Stimulated activated naive CD4-positive, alpha-beta T cell treated with Interleukin-2 at 50 U/mL for 16 hours (primary cell): ENCODE results near the gene ARHGEF7.

Experiments
- DNase-seq: peaks from one replicate; lab custom pipeline; 2025; lab: John Stamatoyannopoulos, UW

ARHGEF7 gene

GRCh38 chr13:111324736-111325135 lies 209.6 kb downstream of the ARHGEF7 start:
- DNase-seq: no peak

- DNase-seq: no peak
Observed at GRCh38 chr13:111325146-111325890, 210.2 kb downstream of the ARHGEF7 start.

- DNase-seq: no peak
Observed at GRCh38 chr13:111325941-111326620, 211.0 kb downstream of the ARHGEF7 start.

GRCh38 chr13:111326621-111326965 lies 211.5 kb downstream of the ARHGEF7 start:
- DNase-seq: no peak

- DNase-seq: no peak
Observed at GRCh38 chr13:111326981-111327642, 212.0 kb downstream of the ARHGEF7 start.

GRCh38 chr13:111327730-111328573 lies 212.8 kb downstream of the ARHGEF7 start:
- DNase-seq: no peak

DNA sequence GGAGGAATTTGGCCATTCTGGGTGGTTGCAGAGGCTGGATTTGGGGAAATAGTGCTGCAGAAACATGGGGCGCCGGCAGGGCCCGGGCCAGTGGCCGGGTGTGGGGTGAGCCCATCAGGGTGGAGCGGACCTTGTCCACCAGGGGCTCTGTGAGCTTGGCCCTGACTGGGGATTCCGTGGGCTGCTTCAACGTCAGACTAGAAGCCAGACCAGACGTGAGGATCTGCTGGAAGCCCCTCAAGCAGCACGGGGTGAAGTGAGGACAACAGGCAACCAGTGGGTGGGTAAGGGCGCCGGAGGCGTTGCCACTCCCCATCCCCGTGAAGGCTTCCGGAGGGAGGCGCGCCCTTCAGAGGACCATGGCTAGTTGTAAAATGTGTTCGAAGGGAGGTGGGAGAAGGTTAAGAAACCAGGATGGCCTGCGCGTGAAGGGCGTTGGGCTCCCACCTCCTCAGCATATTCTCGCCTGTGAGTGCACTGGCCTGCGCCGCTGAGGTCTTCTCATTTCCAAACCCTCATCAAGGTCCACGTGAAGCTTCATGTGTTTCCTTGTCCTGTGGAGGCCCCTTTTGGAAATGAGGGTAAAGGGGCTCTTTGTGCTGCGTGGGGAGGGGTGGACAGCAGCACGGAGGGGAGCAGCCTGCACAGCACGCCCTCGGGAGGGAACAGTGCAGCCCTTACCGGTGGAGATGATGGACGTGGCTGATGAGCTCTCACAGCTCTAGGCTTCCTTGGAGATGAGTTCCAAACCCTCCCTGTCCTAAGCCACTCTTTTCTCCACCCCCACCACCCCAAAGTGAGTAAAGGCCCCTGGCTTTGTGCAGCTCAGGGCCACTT lies 213.7 kb downstream of the ARHGEF7 start:
- DNase-seq: no peak

- DNase-seq: no peak
Observed at GRCh38 chr13:111329641-111330040, 214.5 kb downstream of the ARHGEF7 start.

- DNase-seq: no peak
Observed at GRCh38 chr13:111330066-111330610, 215.0 kb downstream of the ARHGEF7 start.

DNA sequence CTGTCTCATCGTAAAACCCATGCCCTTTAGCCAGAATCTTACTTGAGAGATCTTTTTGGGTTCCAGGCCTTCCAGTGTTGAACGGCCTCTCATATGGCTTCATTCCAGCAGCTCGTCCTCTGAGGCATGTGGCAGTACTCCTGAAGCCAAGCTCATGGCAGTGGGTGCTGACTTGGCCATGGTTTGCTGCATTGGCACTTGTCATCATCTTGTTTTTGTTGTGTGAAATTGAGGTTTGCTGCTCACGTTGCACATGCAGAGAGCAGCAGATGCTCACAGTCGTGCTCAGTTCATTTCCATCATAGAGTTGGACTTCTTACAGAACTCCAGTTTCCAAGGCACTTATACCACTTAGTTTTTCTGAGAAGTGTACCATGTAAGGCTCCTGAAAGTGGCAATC lies 220.2 kb downstream of the ARHGEF7 start:
- no peak for DNase-seq

- no peak for DNase-seq
Observed at GRCh38 chr13:111336666-111337065, 221.6 kb downstream of the ARHGEF7 start.

DNA sequence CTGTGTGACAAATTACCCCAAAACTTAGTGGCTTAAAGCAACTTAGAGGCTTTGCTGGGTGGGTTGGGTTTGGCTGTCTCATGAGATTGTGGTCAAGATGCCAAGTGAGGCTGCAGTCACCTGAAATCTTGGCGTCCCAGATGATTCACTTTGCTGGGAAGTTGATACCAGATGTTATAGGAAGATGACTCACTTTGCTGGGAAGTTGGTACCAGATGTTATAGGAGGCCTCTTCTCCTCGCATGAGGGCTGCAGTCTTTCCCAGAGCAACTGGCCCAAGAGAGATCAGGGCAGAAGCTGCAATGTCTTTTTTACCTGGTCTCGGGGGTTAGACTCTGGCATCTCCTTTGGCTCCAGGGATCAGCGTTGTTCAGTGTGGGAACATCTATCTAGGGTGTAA lies 222.1 kb downstream of the ARHGEF7 start:
- no peak for DNase-seq

GRCh38 chr13:111337741-111338140 lies 222.6 kb downstream of the ARHGEF7 start:
- DNase-seq: no peak

DNA sequence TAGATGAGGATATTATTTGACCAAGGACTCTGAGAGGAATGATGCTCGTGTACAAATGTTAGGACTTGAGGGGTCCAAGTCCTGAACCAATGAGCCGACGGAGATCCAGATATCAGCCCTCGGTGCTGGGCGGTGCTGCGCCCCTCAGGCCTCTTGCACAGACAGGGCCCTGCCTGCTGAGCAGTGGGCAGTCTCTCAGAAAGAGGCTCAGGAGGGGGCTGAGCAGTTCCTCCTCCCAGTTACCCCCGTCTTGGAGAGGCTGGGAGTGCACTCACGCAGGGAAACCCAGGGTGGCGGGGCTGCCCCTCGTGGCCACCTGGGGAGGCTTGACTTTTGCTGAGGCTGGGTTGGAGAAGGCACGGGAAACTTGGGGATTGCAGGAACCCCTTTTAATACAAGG lies 223.7 kb downstream of the ARHGEF7 start:
- DNase-seq: no peak

- DNase-seq: no peak
Observed at GRCh38 chr13:111339366-111340143, 224.4 kb downstream of the ARHGEF7 start.

DNA sequence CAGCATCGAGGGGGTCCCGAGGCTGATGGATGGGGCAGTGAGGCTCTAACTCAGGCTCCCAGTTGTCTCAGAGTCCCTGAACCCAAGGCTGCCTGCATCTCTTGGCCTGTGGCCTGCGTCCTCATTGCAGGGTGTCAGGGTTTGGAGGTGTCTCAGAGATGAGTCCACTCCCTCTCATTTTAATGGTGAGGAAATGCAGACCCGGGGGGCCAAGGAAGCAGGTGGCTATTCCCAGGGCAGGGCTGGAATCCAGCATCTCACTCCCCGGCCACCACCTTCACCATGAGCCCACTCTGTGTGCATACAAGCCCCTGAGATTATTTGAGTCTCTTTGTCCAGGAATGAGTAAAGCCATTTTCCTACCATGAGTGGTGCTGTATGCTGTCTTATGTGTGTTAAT lies 226.8 kb downstream of the ARHGEF7 start:
- no peak for DNase-seq

DNA sequence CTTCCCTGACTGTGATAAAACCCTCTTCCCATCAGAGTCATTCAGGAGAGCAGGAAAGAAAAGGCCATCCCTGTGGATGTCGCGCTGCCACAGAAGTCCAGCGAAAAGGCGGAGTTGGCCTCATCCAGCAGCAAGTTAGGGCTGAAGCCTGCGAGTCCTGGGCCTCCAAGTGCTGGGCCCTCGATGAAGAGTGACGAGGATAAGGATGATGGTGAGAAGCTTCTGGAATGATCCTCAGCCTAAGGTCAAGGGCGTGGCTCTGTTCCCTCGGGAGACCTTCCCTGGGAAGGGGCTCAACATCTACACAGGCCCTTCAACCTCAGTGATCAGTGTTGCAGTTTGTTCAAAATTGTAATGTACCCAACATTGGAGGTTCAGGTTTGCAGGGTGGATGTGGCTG lies 227.6 kb downstream of the ARHGEF7 start:
- no peak for DNase-seq

GRCh38 chr13:111343186-111343805 lies 228.2 kb downstream of the ARHGEF7 start:
- no peak for DNase-seq

DNA sequence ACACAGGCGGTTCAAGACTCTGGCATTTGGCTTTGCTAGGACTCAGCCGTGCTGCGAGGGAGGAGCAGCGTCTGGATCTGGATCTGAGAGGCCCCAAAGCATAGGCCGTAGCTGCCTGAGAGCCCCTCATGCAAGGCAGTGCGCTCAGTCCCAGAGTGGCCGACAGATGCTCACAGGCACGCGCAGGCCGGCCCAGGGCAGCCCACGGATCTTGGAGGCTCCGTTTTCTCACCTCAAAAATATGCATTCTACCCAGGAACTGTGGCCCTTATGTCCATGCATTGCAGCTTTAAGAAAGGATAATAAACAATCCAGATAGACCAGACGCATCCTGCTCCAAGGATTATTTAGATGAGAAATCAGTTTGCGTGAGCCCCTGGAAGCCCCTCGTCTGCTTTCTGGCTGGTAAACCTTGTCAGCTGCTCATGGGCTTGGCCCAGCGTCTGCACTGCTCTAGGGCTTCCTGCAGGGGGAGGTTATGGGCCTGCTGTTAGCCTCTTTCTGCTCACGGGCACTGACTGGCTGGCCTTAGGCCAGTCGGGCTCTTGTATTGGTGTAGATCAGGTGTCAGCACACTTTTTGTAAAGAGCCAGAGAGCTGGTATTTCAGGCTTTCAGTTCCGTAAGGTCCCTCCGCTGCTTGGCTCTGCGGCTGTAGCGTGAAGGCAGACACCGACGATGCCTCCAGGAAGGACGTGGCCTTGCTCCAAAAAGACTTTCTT lies 229.5 kb downstream of the ARHGEF7 start:
- no peak for DNase-seq
